ENCODE results near the gene RNASE13.
"Not testable (repeated sequence)": the region's sequence is repeated elsewhere in the genome, so short reads cannot be mapped to it uniquely, and the experiment has no call there.

RNASE13 gene

GRCh38 chr14:21015312-21015711 is 19.3 kb downstream of the RNASE13 start:
- DNase-seq (ENCODE audit: low read depth): no peak
- TF ChIP-seq CTCF (IDR thresholded peaks at IDR 0.05; ENCODE audit: insufficient read depth, low read depth, low read length, missing control alignments): no peak
- no peak overlapping the region for H3K4me3 ChIP-seq (ENCODE audit: low read length)

GRCh38 chr14:21014761-21015190 is 19.8 kb downstream of the RNASE13 start:
- peak; percentile 95 for TF ChIP-seq CTCF (IDR thresholded peaks at IDR 0.05; ENCODE audit: insufficient read depth, low read depth, low read length, missing control alignments)
- no peak overlapping the region for H3K4me3 ChIP-seq (ENCODE audit: low read length)
- peak; percentile 88 for DNase-seq (ENCODE audit: low read depth)

GRCh38 chr14:21011136-21011535 is 23.5 kb downstream of the RNASE13 start:
- no peak overlapping the region for H3K4me3 ChIP-seq (ENCODE audit: low read length)
- no peak for DNase-seq (ENCODE audit: low read depth)
- TF ChIP-seq CTCF (IDR thresholded peaks at IDR 0.05; ENCODE audit: insufficient read depth, low read depth, low read length, missing control alignments): no peak

GRCh38 chr14:21009721-21010120 is 24.9 kb downstream of the RNASE13 start:
- not testable (repeated sequence) for H3K4me3 ChIP-seq (ENCODE audit: low read length); DNase-seq (ENCODE audit: low read depth)

- no peak overlapping the region for H3K4me3 ChIP-seq (ENCODE audit: low read length)
- no peak for TF ChIP-seq CTCF (IDR thresholded peaks at IDR 0.05; ENCODE audit: insufficient read depth, low read depth, low read length, missing control alignments)
- DNase-seq (ENCODE audit: low read depth): no peak
Measured at GRCh38 chr14:21003788-21004346, 30.7 kb downstream of the RNASE13 start.

- H3K4me3 ChIP-seq (ENCODE audit: low read length): no peak overlapping the region
- no peak for TF ChIP-seq CTCF (IDR thresholded peaks at IDR 0.05; ENCODE audit: insufficient read depth, low read depth, low read length, missing control alignments)
- DNase-seq (ENCODE audit: low read depth): no peak
Measured at GRCh38 chr14:21001218-21001617, 33.4 kb downstream of the RNASE13 start.

GRCh38 chr14:20999591-20999990 is 35.0 kb downstream of the RNASE13 start:
- DNase-seq (ENCODE audit: low read depth): no peak
- TF ChIP-seq CTCF (IDR thresholded peaks at IDR 0.05; ENCODE audit: insufficient read depth, low read depth, low read length, missing control alignments): no peak
- H3K4me3 ChIP-seq (ENCODE audit: low read length): no peak overlapping the region
